Measurements from ENCODE around the gene ZNF433. TPM values are rescaled to one million over a fixed set of nuclear protein-coding genes. Genes with fewer than 3 reads are reported as not detected.
"Not testable (repeated sequence)": the region's sequence is repeated elsewhere in the genome, so short reads cannot be mapped to it uniquely, and the experiment has no call there.

ZNF433 gene
- 1.0 TPM for polyA plus RNA-seq (2012; ENCODE audit: insufficient read depth, insufficient read length, low read depth)

GRCh38 chr19:12035220-12036172 is at the start of gene ZNF433:
TSS of gene ZNF433 (minus strand) at chr19:12035679. CDS start at chr19:12035539, 140 bp downstream.
- H3K9me3 ChIP-seq: no peaks in the 10 kb centered on the region
- peak within 1 kb of the TSS; percentile 64 for H3K4me3 ChIP-seq (ENCODE audit: low read depth, low read length)
- H3K36me3 ChIP-seq: no peaks in the 10 kb centered on the region
- H3K4me1 ChIP-seq: no peaks in the 10 kb centered on the region
- no peaks in the 10 kb centered on the region for H3K27me3 ChIP-seq
- peak; percentile 97 for DNase-seq
- no peak for TF ChIP-seq CTCF (IDR thresholded peaks at IDR 0.05; ENCODE audit: low read depth, low read length)

GRCh38 chr19:12083336-12083735 is 47.9 kb upstream of the ZNF433 start:
- H3K27me3 ChIP-seq; H3K4me1 ChIP-seq; H3K4me3 ChIP-seq (ENCODE audit: low read depth, low read length); H3K9me3 ChIP-seq; DNase-seq: not testable (repeated sequence)
- H3K36me3 ChIP-seq: peaks cover 12% of the 10 kb centered on the region

- no peak for DNase-seq
- Histone ChIP-seq H3K4me3 (ENCODE audit: low read depth, low read length) (no peak overlapping the region), H3K9me3 (peaks cover 16% of the 10 kb centered on the region), H3K36me3 (peaks cover 58% of the 10 kb centered on the region), H3K27me3 (no peaks in the 10 kb centered on the region), H3K4me1 (no peaks in the 10 kb centered on the region)
- no peak for TF ChIP-seq CTCF (IDR thresholded peaks at IDR 0.05; ENCODE audit: low read depth, low read length)
Observed at GRCh38 chr19:12077375-12077774, 41.9 kb upstream of the ZNF433 start.

- H3K4me3 ChIP-seq (ENCODE audit: low read depth, low read length); H3K4me1 ChIP-seq; DNase-seq; H3K27me3 ChIP-seq: not testable (repeated sequence)
- Histone ChIP-seq H3K36me3 (peaks cover 58% of the 10 kb centered on the region), H3K9me3 (peaks cover 16% of the 10 kb centered on the region)
Observed at GRCh38 chr19:12076331-12076730, 40.9 kb upstream of the ZNF433 start.

- DNase-seq: no peak
- H3K4me3 ChIP-seq (ENCODE audit: low read depth, low read length): no peak overlapping the region
- TF ChIP-seq CTCF (IDR thresholded peaks at IDR 0.05; ENCODE audit: low read depth, low read length): no peak
- H3K9me3 ChIP-seq: peaks cover 23% of the 10 kb centered on the region
- peaks cover 61% of the 10 kb centered on the region for H3K36me3 ChIP-seq
- H3K27me3 ChIP-seq: no peaks in the 10 kb centered on the region
- H3K4me1 ChIP-seq: no peaks in the 10 kb centered on the region
Observed at GRCh38 chr19:12075538-12076139, 40.2 kb upstream of the ZNF433 start.

- Histone ChIP-seq H3K27me3 (no peaks in the 10 kb centered on the region), H3K9me3 (no peaks in the 10 kb centered on the region), H3K36me3 (peaks cover 3% of the 10 kb centered on the region; the same call in 1 of the 2 replicates), H3K4me1 (no peaks in the 10 kb centered on the region), H3K4me3 (ENCODE audit: low read depth, low read length) (peak within 1 kb of the TSS; percentile 94)
- DNase-seq: peak; percentile 96
- TF ChIP-seq CTCF (IDR thresholded peaks at IDR 0.05; ENCODE audit: low read depth, low read length): no peak
Observed at GRCh38 chr19:12064590-12065538, 29.4 kb upstream of the ZNF433 start, which contains the start of gene ZNF844. TSS of gene ZNF844 (plus strand) at chr19:12064731. CDS start at chr19:12064874, 143 bp downstream.
